ENCODE data around the gene PRDM8.

- TF ChIP-seq CTCF (IDR thresholded peaks at IDR 0.05; ENCODE audit: insufficient read depth, low read length, poor library complexity, severe bottlenecking) (no peak), EZH2phosphoT487 (conservative IDR thresholded peaks at IDR 0.05; ENCODE audit: low read length) (no peak)
These were observed 31.4 kb upstream of the PRDM8 start for GRCh38 chr4:80165855-80166254.
